DND-41 (cell line): ENCODE results near the gene GOLGA2.

ENCODE experiments used
- ATAC-seq: fragments of 200-7000 bp; cut with Tn5 transposase; 3 replicates; pipeline ENCODE4 v1.9.1; 2021; ENCODE audit warnings: low read depth; ENCODE audit not compliant: insufficient read depth
- DNase-seq: peaks from one replicate; pipeline ENCODE4 v3.0.0-alpha.2; 2020
- H2AFZ ChIP-seq: 2 replicates; pipeline ENCODE4 v1.6.0; 2012; ENCODE audit warnings: low read depth, low read length
- H3K27ac ChIP-seq: 2 replicates; pipeline ENCODE4 v1.5.1; 2012; ENCODE audit warnings: low read length, inconsistent platforms
- H3K27me3 ChIP-seq: fragments of 200-600 bp; sonication (generic); 2 replicates; pipeline ENCODE4 v1.6.0; 2012; ENCODE audit warnings: low read length, mild to moderate bottlenecking, inconsistent platforms; ENCODE audit not compliant: insufficient read depth, poor library complexity
- H3K36me3 ChIP-seq: 2 replicates; pipeline ENCODE4 v1.5.1; 2012; ENCODE audit warnings: low read length, inconsistent platforms; ENCODE audit not compliant: insufficient read depth
- H3K4me1 ChIP-seq: 2 replicates; pipeline ENCODE4 v1.5.1; 2012; ENCODE audit warnings: mild to moderate bottlenecking, low read length; ENCODE audit not compliant: insufficient read depth
- H3K4me2 ChIP-seq: 2 replicates; pipeline ENCODE4 v1.6.0; 2012; ENCODE audit warnings: mild to moderate bottlenecking, moderate library complexity, low read length, inconsistent platforms; ENCODE audit not compliant: insufficient read depth
- H3K4me3 ChIP-seq, 2 experiments: fragments of 200-600 bp in 1 of 2; shearing (Covaris generic) in 1 of 2; 2 replicates each; pipeline ENCODE4 v1.5.1; 2012 to 2016; ENCODE audit warnings: inconsistent platforms in 2 of 2, low read length in 2 of 2, mild to moderate bottlenecking in 2 of 2, low read depth in 1 of 2, moderate library complexity in 1 of 2
- H3K79me2 ChIP-seq: 2 replicates; pipeline ENCODE4 v1.6.0; 2012; ENCODE audit warnings: low read length, inconsistent platforms; ENCODE audit not compliant: insufficient read depth
- H3K9ac ChIP-seq: 2 replicates; pipeline ENCODE4 v1.6.0; 2012; ENCODE audit warnings: low read depth, mild to moderate bottlenecking, inconsistent platforms, low read length, moderate library complexity
- H3K9me3 ChIP-seq: 2 replicates; pipeline ENCODE4 v1.5.1; 2012; ENCODE audit warnings: low read length, moderate library complexity, mild to moderate bottlenecking, inconsistent platforms; ENCODE audit not compliant: insufficient read depth, severe bottlenecking
- H4K20me1 ChIP-seq: 2 replicates; pipeline ENCODE4 v1.6.0; 2012; ENCODE audit warnings: low read length; ENCODE audit not compliant: insufficient read depth
- EZH2 ChIP-seq: IDR thresholded peaks from 3 replicates; pipeline ENCODE4 v1.6.1; 2012; ENCODE audit warnings: borderline replicate concordance, low read depth, mild to moderate bottlenecking, moderate library complexity, low read length, inconsistent platforms; ENCODE audit not compliant: severe bottlenecking
- TF ChIP-seq, protein P1 (sequence below): IDR thresholded peaks from 2 replicates; pipeline ENCODE4 v1.5.1; 2012; ENCODE audit warnings: borderline replicate concordance, low read length, moderate library complexity, mild to moderate bottlenecking; ENCODE audit not compliant: poor library complexity, severe bottlenecking; ENCODE audit errors: extremely low read depth

The GOLGA2 gene

GRCh38 chr9:128251732-128252100 is 24.1 kb downstream of the GOLGA2 start:
- H3K27ac ChIP-seq: no peak overlapping the region
- no peak overlapping the region for H3K9ac ChIP-seq
- TF ChIP-seq, protein P1, sequence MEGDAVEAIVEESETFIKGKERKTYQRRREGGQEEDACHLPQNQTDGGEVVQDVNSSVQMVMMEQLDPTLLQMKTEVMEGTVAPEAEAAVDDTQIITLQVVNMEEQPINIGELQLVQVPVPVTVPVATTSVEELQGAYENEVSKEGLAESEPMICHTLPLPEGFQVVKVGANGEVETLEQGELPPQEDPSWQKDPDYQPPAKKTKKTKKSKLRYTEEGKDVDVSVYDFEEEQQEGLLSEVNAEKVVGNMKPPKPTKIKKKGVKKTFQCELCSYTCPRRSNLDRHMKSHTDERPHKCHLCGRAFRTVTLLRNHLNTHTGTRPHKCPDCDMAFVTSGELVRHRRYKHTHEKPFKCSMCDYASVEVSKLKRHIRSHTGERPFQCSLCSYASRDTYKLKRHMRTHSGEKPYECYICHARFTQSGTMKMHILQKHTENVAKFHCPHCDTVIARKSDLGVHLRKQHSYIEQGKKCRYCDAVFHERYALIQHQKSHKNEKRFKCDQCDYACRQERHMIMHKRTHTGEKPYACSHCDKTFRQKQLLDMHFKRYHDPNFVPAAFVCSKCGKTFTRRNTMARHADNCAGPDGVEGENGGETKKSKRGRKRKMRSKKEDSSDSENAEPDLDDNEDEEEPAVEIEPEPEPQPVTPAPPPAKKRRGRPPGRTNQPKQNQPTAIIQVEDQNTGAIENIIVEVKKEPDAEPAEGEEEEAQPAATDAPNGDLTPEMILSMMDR: no peak
- TF ChIP-seq EZH2: no peak
- no peaks in the 10 kb centered on the region for H3K4me1 ChIP-seq
- H3K4me3 ChIP-seq: no peak overlapping the region
- H3K36me3 ChIP-seq: no peaks in the 10 kb centered on the region
- H3K4me2 ChIP-seq: no peak overlapping the region
- no peak for ATAC-seq
- H3K9me3 ChIP-seq: no peaks in the 10 kb centered on the region
- no peaks in the 10 kb centered on the region for H3K27me3 ChIP-seq
- H3K79me2 ChIP-seq: no peaks in the 10 kb centered on the region
- DNase-seq: no peak
- H2AFZ ChIP-seq: no peak overlapping the region
- no peaks in the 10 kb centered on the region; the same call in 1 of the 2 replicates for H4K20me1 ChIP-seq

- Histone ChIP-seq H2AFZ (no peak overlapping the region), H3K9ac (no peak overlapping the region), H3K79me2 (no peaks in the 10 kb centered on the region), H3K9me3 (no peaks in the 10 kb centered on the region), H3K27me3 (no peaks in the 10 kb centered on the region), H3K36me3 (no peaks in the 10 kb centered on the region), H3K4me2 (no peak overlapping the region), H3K4me1 (no peaks in the 10 kb centered on the region), H4K20me1 (no peaks in the 10 kb centered on the region; the same call in 1 of the 2 replicates), H3K4me3 (no peak overlapping the region), H3K27ac (no peak overlapping the region)
- DNase-seq: no peak
- no peak for TF ChIP-seq EZH2
- TF ChIP-seq, protein P1: no peak
- ATAC-seq: no peak
Observed at GRCh38 chr9:128250839-128251731, 24.7 kb downstream of the GOLGA2 start.

DNA sequence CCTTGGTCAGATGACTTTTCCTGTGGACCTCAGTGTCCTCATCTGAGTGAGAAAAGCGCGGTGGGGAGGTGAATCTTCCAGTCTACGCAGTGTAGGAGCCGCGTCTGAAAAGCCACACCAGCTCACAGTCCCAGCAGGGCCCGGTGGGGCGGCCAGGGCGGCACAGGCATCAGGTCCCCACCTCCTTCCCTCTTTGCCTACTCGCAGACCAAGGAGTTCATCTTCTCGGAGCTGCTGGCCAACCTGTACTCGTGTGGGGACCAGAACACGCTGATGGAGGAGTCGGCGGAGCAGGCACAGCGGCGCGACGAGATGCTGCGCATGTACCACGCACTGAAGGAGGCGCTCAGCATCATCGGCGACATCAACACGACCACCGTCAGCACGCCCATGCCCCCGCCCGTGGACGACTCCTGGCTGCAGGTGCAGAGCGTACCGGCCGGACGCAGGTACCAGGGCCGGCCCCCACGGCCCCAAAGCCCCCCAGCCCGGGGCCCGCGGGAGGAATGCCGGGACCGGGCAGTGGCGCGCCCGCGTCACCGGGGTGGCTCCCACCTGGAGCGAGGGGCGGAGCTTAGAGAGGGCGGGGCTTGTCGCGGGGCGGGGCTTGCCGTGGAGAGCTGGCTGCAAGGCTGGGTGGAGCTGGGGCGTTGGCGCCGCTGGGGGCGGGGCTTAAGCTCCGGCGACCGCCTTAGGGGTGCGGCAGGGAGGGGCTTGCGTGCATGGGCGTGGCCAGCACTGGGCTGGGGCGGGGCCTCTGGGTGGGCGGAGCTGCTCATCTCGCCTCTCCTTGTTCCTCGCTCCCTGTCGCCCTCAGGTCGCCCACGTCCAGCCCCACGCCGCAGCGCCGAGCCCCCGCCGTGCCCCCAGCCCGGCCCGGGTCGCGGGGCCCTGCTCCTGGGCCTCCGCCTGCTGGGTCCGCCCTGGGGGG is 25.6 kb downstream of the GOLGA2 start:
- Histone ChIP-seq H3K79me2 (no peaks in the 10 kb centered on the region), H3K4me1 (no peaks in the 10 kb centered on the region), H3K9me3 (no peaks in the 10 kb centered on the region), H4K20me1 (no peaks in the 10 kb centered on the region; the same call in 1 of the 2 replicates), H3K4me3 (no peak overlapping the region), H3K4me2 (no peak overlapping the region), H3K36me3 (no peaks in the 10 kb centered on the region), H3K27me3 (no peaks in the 10 kb centered on the region), H2AFZ (no peak overlapping the region), H3K9ac (no peak overlapping the region), H3K27ac (no peak overlapping the region)
- peak; percentile 41 for DNase-seq
- no peak for TF ChIP-seq EZH2
- TF ChIP-seq, protein P1: no peak
- peak; percentile 36; the same call in 1 of the 3 replicates for ATAC-seq
